HEK293T (cell line): ENCODE results near the gene PPM1L.
"Not testable (repeated sequence)": the region's sequence is repeated elsewhere in the genome, so short reads cannot be mapped to it uniquely, and the experiment has no call there.

Experiments used
- CTCF ChIA-PET: fragments of 350-600 bp; formaldehyde crosslinking; extraction: SDS; loops from one replicate; lab custom pipeline; 2021; ENCODE audit warnings: antibody characterized with exemption, inconsistent platforms; lab: Yijun Ruan, JAX
- POLR2A ChIA-PET: fragments of 350-600 bp; formaldehyde crosslinking; extraction: SDS; loops from one replicate; lab custom pipeline; 2020; ENCODE audit warnings: antibody characterized with exemption, inconsistent platforms; lab: Yijun Ruan, JAX
- DNase-seq: peaks from one replicate; pipeline ENCODE4 v3.0.0; 2012; ENCODE audit warnings: mixed read lengths; ENCODE audit errors: extremely low spot score
- ARNT ChIP-seq: fragments of 450-650 bp; IDR thresholded peaks from 2 replicates; pipeline ENCODE4 v1.6.1; 2017; ENCODE audit warnings: mild to moderate bottlenecking
- BHLHE40 ChIP-seq: fragments of 450-650 bp; IDR thresholded peaks from 2 replicates; pipeline ENCODE4 v1.6.1; 2016; ENCODE audit warnings: mild to moderate bottlenecking, moderate library complexity, borderline replicate concordance
- CTBP1 ChIP-seq: fragments of 450-650 bp; IDR thresholded peaks from 2 replicates; pipeline ENCODE4 v1.6.1; 2016; ENCODE audit warnings: borderline replicate concordance
- ELF4 ChIP-seq: fragments of 450-650 bp; IDR thresholded peaks from 2 replicates; pipeline ENCODE4 v1.6.1; 2017; ENCODE audit warnings: antibody characterized with exemption
- FOXA1 ChIP-seq: fragments of 450-650 bp; IDR thresholded peaks from 2 replicates; pipeline ENCODE4 v1.6.1; 2016; ENCODE audit warnings: mild to moderate bottlenecking
- FOXK2 ChIP-seq: fragments of 450-650 bp; IDR thresholded peaks from 2 replicates; pipeline ENCODE4 v1.6.1; 2016; ENCODE audit warnings: mild to moderate bottlenecking
- FOXM1 ChIP-seq: fragments of 450-650 bp; IDR thresholded peaks from 2 replicates; pipeline ENCODE4 v1.6.1; 2017; ENCODE audit warnings: mild to moderate bottlenecking, borderline replicate concordance
- HDGF ChIP-seq: fragments of 450-650 bp; IDR thresholded peaks from 2 replicates; pipeline ENCODE4 v1.6.1; 2017; ENCODE audit warnings: antibody characterized with exemption, borderline replicate concordance
- L3MBTL2 ChIP-seq: fragments of 450-650 bp; conservative IDR thresholded peaks from 2 replicates; pipeline ENCODE4 v1.6.1; 2016; ENCODE audit warnings: mild to moderate bottlenecking
- LEF1 ChIP-seq: fragments of 450-650 bp; IDR thresholded peaks from 2 replicates; pipeline ENCODE4 v1.6.1; 2017; ENCODE audit warnings: mild to moderate bottlenecking, borderline replicate concordance
- NFRKB ChIP-seq: fragments of 450-650 bp; IDR thresholded peaks from 2 replicates; pipeline ENCODE4 v1.6.1; 2016; ENCODE audit warnings: mild to moderate bottlenecking, moderate library complexity
- SP1 ChIP-seq: fragments of 450-650 bp; IDR thresholded peaks from 2 replicates; pipeline ENCODE4 v1.6.1; 2017
- SUZ12 ChIP-seq: fragments of 450-650 bp; IDR thresholded peaks from 2 replicates; pipeline ENCODE4 v1.6.1; 2016; ENCODE audit warnings: mild to moderate bottlenecking
- TARDBP ChIP-seq: fragments of 450-650 bp; IDR thresholded peaks from 2 replicates; pipeline ENCODE4 v1.6.1; 2016
- ZNF384 ChIP-seq: fragments of 450-650 bp; IDR thresholded peaks from 2 replicates; pipeline ENCODE4 v1.6.1; 2016
- TF ChIP-seq, protein P1 (sequence below): fragments of 450-650 bp; IDR thresholded peaks from 2 replicates; pipeline ENCODE4 v1.6.1; 2016

The PPM1L gene

DNA sequence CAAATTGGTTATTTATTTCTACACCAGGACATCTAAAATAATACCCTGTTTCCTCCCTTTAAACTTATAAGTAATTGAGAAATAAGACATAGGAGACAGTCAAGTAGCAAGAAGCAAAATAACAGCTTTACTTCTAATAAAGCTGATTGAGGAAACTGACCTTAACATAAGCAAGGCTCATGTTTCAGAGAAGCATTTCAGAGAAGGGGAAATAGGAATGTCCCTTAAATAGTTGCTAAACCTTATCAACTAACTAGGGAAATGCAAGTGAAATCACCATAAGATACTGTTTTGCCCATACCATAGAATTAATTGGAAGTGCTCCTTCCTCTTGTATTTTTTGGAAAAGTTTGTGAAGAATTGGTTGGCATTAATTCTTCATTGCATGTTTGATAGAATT is 264.2 kb downstream of the PPM1L start:
- no peak for TF ChIP-seq SUZ12
- no peak for TF ChIP-seq LEF1
- POLR2A ChIA-PET: no interaction called here
- no peak for DNase-seq
- CTCF ChIA-PET: no interaction called here

DNA sequence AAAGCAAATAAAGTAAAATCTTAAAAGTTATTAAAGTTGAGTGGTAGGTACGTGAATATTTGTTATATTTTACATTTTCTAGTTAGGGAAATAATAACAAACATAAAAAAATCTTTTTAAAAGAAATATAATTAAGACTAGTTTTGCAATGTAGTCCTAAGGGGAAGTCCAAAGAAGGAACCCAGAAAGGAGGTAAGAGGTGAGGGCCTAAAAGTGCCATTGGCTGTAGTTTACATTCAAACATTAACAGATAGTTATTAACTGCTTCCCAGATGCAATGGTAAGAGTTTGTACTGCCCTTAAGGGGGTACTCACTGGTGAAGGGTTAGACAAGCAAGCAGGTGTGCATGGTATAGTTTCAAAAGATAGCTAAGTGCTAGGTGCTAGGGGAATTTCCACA is 269.9 kb downstream of the PPM1L start:
- POLR2A ChIA-PET: no interaction called here
- TF ChIP-seq CTBP1: no peak
- no peak for TF ChIP-seq BHLHE40
- TF ChIP-seq TARDBP: no peak
- TF ChIP-seq HDGF: no peak
- no peak for TF ChIP-seq ARNT
- TF ChIP-seq ELF4: no peak
- no peak for TF ChIP-seq FOXK2
- TF ChIP-seq FOXA1: no peak
- TF ChIP-seq L3MBTL2: no peak
- no peak for TF ChIP-seq SP1
- no peak for TF ChIP-seq FOXM1
- TF ChIP-seq SUZ12: no peak
- no peak for TF ChIP-seq ZNF384
- TF ChIP-seq, protein P1, sequence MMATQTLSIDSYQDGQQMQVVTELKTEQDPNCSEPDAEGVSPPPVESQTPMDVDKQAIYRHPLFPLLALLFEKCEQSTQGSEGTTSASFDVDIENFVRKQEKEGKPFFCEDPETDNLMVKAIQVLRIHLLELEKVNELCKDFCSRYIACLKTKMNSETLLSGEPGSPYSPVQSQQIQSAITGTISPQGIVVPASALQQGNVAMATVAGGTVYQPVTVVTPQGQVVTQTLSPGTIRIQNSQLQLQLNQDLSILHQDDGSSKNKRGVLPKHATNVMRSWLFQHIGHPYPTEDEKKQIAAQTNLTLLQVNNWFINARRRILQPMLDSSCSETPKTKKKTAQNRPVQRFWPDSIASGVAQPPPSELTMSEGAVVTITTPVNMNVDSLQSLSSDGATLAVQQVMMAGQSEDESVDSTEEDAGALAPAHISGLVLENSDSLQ: no peak
- CTCF ChIA-PET: no interaction called here
- DNase-seq: no peak

DNA sequence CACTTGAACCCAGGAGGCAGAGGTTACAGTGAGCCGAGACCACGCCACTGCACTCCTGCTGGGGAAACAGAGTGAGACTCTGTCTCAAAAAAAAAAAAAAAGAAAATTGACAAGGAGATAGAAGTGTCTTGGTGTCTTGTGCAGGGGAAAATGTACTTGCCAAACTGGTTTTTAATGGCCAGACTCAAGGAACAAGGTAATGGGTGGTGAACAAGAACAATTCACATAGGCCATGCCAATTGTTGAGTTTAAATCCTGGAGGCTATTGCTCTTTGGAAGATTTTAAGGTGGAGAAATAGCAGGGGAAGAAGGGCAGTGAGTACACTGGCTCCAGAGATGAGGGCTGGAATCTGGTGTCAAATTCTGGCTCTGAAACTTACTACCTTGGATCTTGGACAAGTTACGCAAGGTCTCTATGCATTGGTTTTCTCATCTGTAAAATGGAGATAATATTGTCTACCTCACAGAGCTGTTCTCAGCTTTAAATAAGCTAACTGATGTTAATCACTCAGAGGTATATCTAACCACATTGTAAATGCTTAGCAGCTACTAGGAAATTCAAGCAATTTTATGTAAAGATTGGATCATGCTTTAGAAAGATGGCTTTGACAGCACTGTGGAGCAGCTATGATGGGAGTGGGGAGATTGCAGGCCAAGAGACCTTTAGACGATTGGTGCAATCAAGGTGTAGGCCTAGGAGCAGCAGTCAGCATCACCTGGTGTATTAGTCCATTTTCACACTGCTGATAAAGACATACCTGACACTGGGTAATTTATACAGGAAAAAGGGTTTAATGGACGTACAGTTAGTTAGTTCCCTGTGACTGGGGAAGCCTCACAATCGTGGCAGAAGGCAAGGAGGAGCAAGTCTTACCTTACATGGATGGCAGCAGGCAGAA is 270.8 kb downstream of the PPM1L start:
- TF ChIP-seq, protein P1: no peak
- TF ChIP-seq NFRKB (no peak), L3MBTL2 (no peak), LEF1 (no peak), ZNF384 (no peak), SUZ12 (no peak), BHLHE40 (no peak), FOXK2 (no peak), SP1 (no peak), FOXA1 (no peak), ARNT (no peak)
- DNase-seq: no peak
- CTCF ChIA-PET: no interaction called here
- POLR2A ChIA-PET: no interaction called here

DNA sequence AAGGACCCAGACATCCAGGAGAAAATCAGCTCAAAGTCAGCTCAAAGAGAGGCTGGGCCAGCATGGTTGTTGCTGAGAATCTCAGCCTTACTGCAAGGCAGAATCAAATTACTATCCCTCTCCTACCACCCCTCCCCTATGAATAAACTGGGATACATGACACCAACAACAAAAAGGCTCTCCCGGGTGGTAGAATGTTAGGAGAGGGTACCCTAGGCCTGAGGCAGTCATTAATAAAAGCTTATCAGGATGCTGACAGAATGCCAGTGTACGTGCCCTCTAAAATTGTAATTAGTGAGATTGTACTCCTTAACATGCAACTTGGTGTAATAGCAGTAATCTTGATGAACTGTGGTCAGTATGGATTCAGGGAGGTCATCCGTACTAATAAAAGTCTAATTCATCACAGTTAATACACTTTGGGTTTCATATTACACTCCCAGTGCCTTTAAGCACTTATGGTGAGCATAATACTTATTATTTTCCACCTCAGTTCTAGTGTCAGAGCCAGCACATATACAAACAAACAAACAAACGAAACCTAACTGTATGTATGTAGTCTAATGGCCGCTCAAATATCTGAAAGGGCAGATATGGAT is 272.6 kb downstream of the PPM1L start:
- TF ChIP-seq TARDBP: no peak
- TF ChIP-seq, protein P1: 0 out of 2 replicates have a peak, but pooled peaks have one; percentile 25
- POLR2A ChIA-PET: no interaction called here
- CTCF ChIA-PET: no interaction called here
- DNase-seq: peak; percentile 26

DNA sequence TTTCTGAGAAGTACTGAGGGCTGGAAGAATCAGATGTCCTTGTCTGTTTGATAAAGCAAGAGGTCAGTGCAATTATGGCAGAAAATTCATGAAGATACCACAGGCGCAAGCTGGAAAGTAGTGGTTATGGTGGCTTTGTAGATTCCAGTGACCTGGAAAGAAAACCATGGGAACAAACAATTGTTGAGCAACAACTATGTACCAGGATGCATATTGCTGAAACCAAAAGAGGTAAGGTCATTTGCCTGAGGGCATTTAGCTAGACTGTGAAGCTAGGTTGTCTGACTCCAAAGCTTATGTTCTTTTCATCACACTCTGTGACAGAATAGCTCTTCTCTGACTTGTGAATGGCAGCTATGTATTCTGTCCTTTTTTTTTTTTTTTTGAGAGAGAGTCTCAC is 275.1 kb downstream of the PPM1L start:
- CTCF ChIA-PET: no interaction called here
- POLR2A ChIA-PET: no interaction called here
- TF ChIP-seq L3MBTL2 (no peak), SP1 (no peak), TARDBP (no peak), SUZ12 (no peak), NFRKB (no peak), ZNF384 (no peak), ELF4 (no peak), HDGF (no peak), FOXM1 (no peak), LEF1 (no peak), FOXK2 (no peak), BHLHE40 (no peak), FOXA1 (no peak)
- TF ChIP-seq, protein P1: no peak
- DNase-seq: no peak

DNA sequence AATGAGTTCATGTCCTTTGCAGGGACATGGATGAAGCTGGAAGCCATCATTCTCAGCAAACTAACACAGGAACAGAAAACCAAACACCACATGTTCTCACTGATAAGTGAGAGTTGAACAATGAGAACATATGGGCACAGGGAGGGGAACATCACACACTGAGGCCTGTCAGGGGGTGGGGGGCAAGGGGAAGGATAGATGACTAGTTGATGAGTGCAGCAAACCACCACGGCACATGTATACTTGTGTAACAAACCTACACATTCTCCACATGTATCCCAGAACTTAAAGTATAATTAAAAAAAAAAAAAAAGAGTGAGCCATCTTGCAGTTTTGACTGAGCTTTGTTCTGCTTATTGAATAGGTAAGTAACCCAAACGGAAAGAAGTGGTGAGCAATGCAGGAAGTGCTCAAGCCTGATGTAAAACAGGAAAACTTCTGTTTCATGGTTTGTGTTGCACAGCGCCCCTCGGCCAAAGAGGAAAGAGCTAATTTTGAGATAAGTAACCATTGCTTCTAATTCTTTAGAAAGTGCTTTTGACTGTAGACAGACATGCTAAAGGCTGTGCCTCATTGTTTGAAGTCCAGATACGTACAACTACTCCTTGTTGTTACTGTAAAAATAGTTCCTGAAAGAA is 279.0 kb downstream of the PPM1L start:
- POLR2A ChIA-PET, DNase-seq: not testable (repeated sequence)
- CTCF ChIA-PET: interaction anchor here (0.8 kb wide), 1 partner anchor 32 kb away, joined by 3 read pairs; no protein-coding TSS in a partner anchor
